Right ventricle myocardium superior (tissue), 1 donor: ENCODE results near the gene KIAA2012. TPM values are rescaled to one million over a fixed set of nuclear protein-coding genes. Genes with fewer than 3 reads are reported as not detected.
"Not testable (repeated sequence)": the region's sequence is repeated elsewhere in the genome, so short reads cannot be mapped to it uniquely, and the experiment has no call there.

Source experiments
- ATAC-seq: fragments of 200-7000 bp; cut with Tn5 transposase; one replicate; pipeline ENCODE4 v1.9.1; 2020; ENCODE audit warnings: mild to moderate bottlenecking; ENCODE audit not compliant: poor library complexity
- DNase-seq: peaks from one replicate; pipeline ENCODE4 v3.0.0-alpha.2; 2020
- intact Hi-C: fragments of 100-400 bp; cut with DNase I; formaldehyde crosslinking; loops from one replicate; pipeline ENCODE4 v1.11.2; 2022
- total RNA-seq: library from RNA; stranded (reverse); fragmentation: NEBNext Ultra II Directional; extraction: Animal tissue kit (Norgen Biotek cat#: 25700); gene quantifications from one replicate; pipeline ENCODE4 v1.2.1, GENCODE V29; 2021
- donor health status: DM: no; HTN: yes; CAD: no; lungs with severe emphysema.

The KIAA2012 gene
- total RNA-seq, 1 donor from 2014 or later: not detected

GRCh38 chr2:202133200-202133908 lies 60.3 kb downstream of the KIAA2012 start:
- ATAC-seq (no peak), DNase-seq (no peak)
- intact Hi-C loops: no loop called here

GRCh38 chr2:202133909-202134265 lies 60.8 kb downstream of the KIAA2012 start:
- no peak for DNase-seq
- no peak for ATAC-seq
- intact Hi-C loops: no loop called here

- DNase-seq: peak; percentile 87
- intact Hi-C loops: no loop called here
- ATAC-seq: peak; percentile 89
Observed at GRCh38 chr2:202135091-202135874, 62.2 kb downstream of the KIAA2012 start.

GRCh38 chr2:202136039-202136438 lies 63.0 kb downstream of the KIAA2012 start:
- ATAC-seq, DNase-seq, intact Hi-C loops: not testable (repeated sequence)

- DNase-seq (no peak), ATAC-seq (peak; percentile 24)
- intact Hi-C loops: no loop called here
Observed at GRCh38 chr2:202136526-202136925, 63.5 kb downstream of the KIAA2012 start.

GRCh38 chr2:202140522-202141252 lies 67.6 kb downstream of the KIAA2012 start:
- no peak for ATAC-seq

GRCh38 chr2:202141329-202141947 lies 68.4 kb downstream of the KIAA2012 start:
- intact Hi-C loops: no loop called here
- DNase-seq (no peak), ATAC-seq (no peak)

More at GRCh38 chr2:202140522-202141252, 67.6 kb downstream of the KIAA2012 start:
- intact Hi-C loops: no loop called here
- no peak for DNase-seq

- intact Hi-C loops: no loop called here
- ATAC-seq: no peak
- no peak for DNase-seq
Observed at GRCh38 chr2:202142540-202142939, 69.5 kb downstream of the KIAA2012 start.

GRCh38 chr2:202147775-202148174 lies 74.7 kb downstream of the KIAA2012 start:
- intact Hi-C loops: no loop called here
- DNase-seq (no peak), ATAC-seq (peak; percentile 58)

GRCh38 chr2:202148515-202149154 lies 75.6 kb downstream of the KIAA2012 start:
- ATAC-seq (no peak), DNase-seq (no peak)
- intact Hi-C loops: no loop called here

- ATAC-seq (peak; percentile 74), DNase-seq (peak; percentile 71)
- intact Hi-C loops: no loop called here
Observed at GRCh38 chr2:202149155-202149762, 76.2 kb downstream of the KIAA2012 start.

- intact Hi-C loops: loop anchor here (10.0 kb wide), 1 partner anchor 105 kb away; no protein-coding TSS in a partner anchor
- peak; percentile 48 for ATAC-seq
Observed at GRCh38 chr2:202149936-202150335, 76.9 kb downstream of the KIAA2012 start.

GRCh38 chr2:202152104-202152715 lies 79.2 kb downstream of the KIAA2012 start:
- ATAC-seq (no peak), DNase-seq (no peak)
- intact Hi-C loops: loop anchor here (10.0 kb wide), 1 partner anchor 107 kb away; no protein-coding TSS in a partner anchor

More at GRCh38 chr2:202149936-202150335, 76.9 kb downstream of the KIAA2012 start:
- DNase-seq: no peak

GRCh38 chr2:202154613-202155012 lies 81.6 kb downstream of the KIAA2012 start:
- intact Hi-C loops: loop anchor here (10.0 kb wide), 1 partner anchor 110 kb away; no protein-coding TSS in a partner anchor
- ATAC-seq (no peak), DNase-seq (no peak)

GRCh38 chr2:202157211-202157990 lies 84.3 kb downstream of the KIAA2012 start:
- ATAC-seq: no peak
- intact Hi-C loops: loop anchor here (10.0 kb wide), 1 partner anchor 113 kb away; no protein-coding TSS in a partner anchor
- no peak for DNase-seq

- peak; percentile 43 for ATAC-seq
- intact Hi-C loops: loop anchor here (10.0 kb wide), 1 partner anchor 114 kb away; no protein-coding TSS in a partner anchor
- no peak for DNase-seq
Observed at GRCh38 chr2:202158796-202159195, 85.7 kb downstream of the KIAA2012 start.
